Muscle layer of duodenum (tissue), 2 donors: Measurements from ENCODE around the gene FBXO8.

Source experiments
- H3K27ac ChIP-seq: one replicate; pipeline ENCODE4 v1.7.0; 2013; ENCODE audit warnings: mild to moderate bottlenecking, low read length
- H3K27me3 ChIP-seq: one replicate; pipeline ENCODE4 v1.7.0; 2013; ENCODE audit warnings: low read depth, mild to moderate bottlenecking, control low read depth, low read length
- H3K36me3 ChIP-seq, 2 donors: one replicate each; pipeline ENCODE4 v1.7.0; 2013; ENCODE audit warnings: low read length in 2 of 2, control low read depth in 1 of 2, mild to moderate bottlenecking in 1 of 2; ENCODE audit not compliant: insufficient read depth in 2 of 2, control insufficient read depth in 1 of 2
- H3K4me1 ChIP-seq, 2 donors: one replicate each; pipeline ENCODE4 v1.7.0; 2013; ENCODE audit warnings: low read length in 2 of 2, mild to moderate bottlenecking in 2 of 2, control low read depth in 1 of 2, moderate library complexity in 1 of 2; ENCODE audit not compliant: insufficient read depth in 2 of 2, control insufficient read depth in 1 of 2
- H3K4me3 ChIP-seq, 2 donors: one replicate each; pipeline ENCODE4 v1.7.0; 2013; ENCODE audit warnings: low read length in 2 of 2, low read depth in 1 of 2, mild to moderate bottlenecking in 1 of 2
- H3K9me3 ChIP-seq, 2 donors: one replicate each; pipeline ENCODE4 v1.7.0; 2013; ENCODE audit warnings: low read length in 2 of 2, control low read depth in 1 of 2, mild to moderate bottlenecking in 1 of 2; ENCODE audit not compliant: control insufficient read depth in 1 of 2
- donor health status: healthy.

FBXO8 gene

GRCh38 chr4:174281901-174282300 is 1.6 kb downstream of the FBXO8 start:
- peak overlapping the region; percentile 75 to 97 for H3K4me3 ChIP-seq
- no peaks in the 10 kb centered on the region for H3K9me3 ChIP-seq
- no peaks in the 10 kb centered on the region for H3K27me3 ChIP-seq
- no peaks in the 10 kb centered on the region for H3K36me3 ChIP-seq
- peaks cover 11 to 27% of the 10 kb centered on the region in 2 donors for H3K4me1 ChIP-seq
- H3K27ac ChIP-seq = peak overlapping the region; percentile 100

DNA sequence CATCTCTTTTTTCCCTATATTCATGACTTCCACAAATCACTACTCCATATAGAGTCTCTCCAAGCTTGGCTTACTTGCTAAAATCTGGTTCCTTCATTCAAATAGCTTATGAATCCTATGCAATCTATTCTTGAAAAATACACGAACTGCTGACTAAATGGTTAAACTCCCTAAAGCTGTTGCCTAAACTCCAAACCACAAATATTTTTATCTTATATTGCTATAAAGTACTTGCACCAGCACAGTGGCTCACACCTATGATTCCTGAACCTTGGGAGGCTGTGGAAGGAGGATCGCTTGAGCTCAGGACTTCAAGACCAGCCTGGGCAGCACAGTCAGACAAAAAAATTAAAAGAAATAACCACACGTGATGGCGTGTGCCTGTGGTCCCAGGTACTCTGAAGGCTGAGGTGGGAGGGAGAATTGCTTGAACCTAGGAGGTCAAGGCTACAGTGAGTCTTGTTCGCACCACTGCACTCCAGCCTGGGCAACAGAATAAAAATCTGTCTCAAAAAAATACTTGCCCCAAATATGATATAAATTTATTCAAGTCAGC is 2.2 kb downstream of the FBXO8 start:
- Histone ChIP-seq H3K4me3 (peak overlapping the region in 1 of 2 donors; percentile 7), H3K27ac (no peak overlapping the region), H3K4me1 (peaks cover 11 to 30% of the 10 kb centered on the region in 2 donors), H3K27me3 (no peaks in the 10 kb centered on the region), H3K9me3 (no peaks in the 10 kb centered on the region), H3K36me3 (no peaks in the 10 kb centered on the region)

- Histone ChIP-seq H3K27me3 (no peaks in the 10 kb centered on the region), H3K4me3 (no peak overlapping the region), H3K9me3 (no peaks in the 10 kb centered on the region), H3K36me3 (no peaks in the 10 kb centered on the region), H3K4me1 (peaks cover 6 to 21% of the 10 kb centered on the region in 2 donors), H3K27ac (no peak overlapping the region)
Observed at GRCh38 chr4:174279433-174280155, 3.9 kb downstream of the FBXO8 start.

GRCh38 chr4:174278467-174278866 is 5.0 kb downstream of the FBXO8 start:
- Histone ChIP-seq H3K4me3 (no peak overlapping the region), H3K27ac (no peak overlapping the region), H3K4me1 (peaks cover 4 to 17% of the 10 kb centered on the region in 2 donors), H3K36me3 (no peaks in the 10 kb centered on the region), H3K9me3 (no peaks in the 10 kb centered on the region), H3K27me3 (no peaks in the 10 kb centered on the region)

DNA sequence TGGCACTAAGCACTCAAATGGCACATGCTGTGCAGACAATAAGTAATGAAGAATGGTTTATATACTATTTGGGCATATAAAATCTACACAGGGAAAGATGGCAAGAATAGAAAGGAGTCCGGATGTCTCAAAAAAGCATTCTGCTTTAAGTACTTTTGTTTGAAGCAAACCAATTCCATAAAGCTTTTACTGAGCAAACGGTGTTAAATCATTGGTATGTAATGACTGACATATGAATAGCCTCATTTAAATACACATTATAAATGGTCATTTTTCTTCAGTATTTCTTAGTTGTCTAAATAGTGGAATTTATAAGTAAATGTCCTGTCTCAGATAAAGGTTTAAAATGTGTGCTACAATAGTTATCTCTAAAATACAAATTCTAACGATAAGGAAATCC is 6.0 kb downstream of the FBXO8 start:
- Histone ChIP-seq H3K27ac (no peak overlapping the region), H3K9me3 (no peaks in the 10 kb centered on the region), H3K36me3 (no peaks in the 10 kb centered on the region), H3K4me1 (peaks cover 3 to 16% of the 10 kb centered on the region in 2 donors), H3K27me3 (no peaks in the 10 kb centered on the region), H3K4me3 (no peak overlapping the region)

GRCh38 chr4:174275101-174275500 is 8.4 kb downstream of the FBXO8 start:
- H3K9me3 ChIP-seq = no peaks in the 10 kb centered on the region
- peaks cover 0 to 3% of the 10 kb centered on the region in 2 donors for H3K4me1 ChIP-seq
- H3K36me3 ChIP-seq = no peaks in the 10 kb centered on the region
- H3K27me3 ChIP-seq = no peaks in the 10 kb centered on the region
- H3K4me3 ChIP-seq = no peak overlapping the region
- no peak overlapping the region for H3K27ac ChIP-seq

DNA sequence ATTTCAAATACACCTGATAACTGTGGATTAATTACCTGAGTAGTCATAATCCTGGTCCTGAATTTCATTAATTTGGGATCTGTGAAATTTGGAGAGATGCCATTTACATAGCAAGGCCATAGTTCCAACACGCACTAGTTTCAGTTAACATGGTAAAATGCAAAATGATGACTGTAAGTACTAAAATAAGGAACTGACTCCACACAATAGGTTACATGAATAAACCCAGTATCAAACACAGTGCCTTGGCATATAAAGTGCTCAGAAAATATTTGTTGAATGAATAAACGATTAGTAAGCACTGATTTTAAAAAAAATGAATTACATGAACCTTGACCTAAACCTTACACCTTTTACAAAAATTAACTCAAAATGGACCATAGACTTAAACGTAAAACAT is 9.0 kb downstream of the FBXO8 start:
- H3K27me3 ChIP-seq = no peaks in the 10 kb centered on the region
- H3K27ac ChIP-seq = no peak overlapping the region
- no peak overlapping the region for H3K4me3 ChIP-seq
- peaks cover 0 to 3% of the 10 kb centered on the region in 2 donors for H3K4me1 ChIP-seq
- H3K9me3 ChIP-seq = no peaks in the 10 kb centered on the region
- H3K36me3 ChIP-seq = no peaks in the 10 kb centered on the region

GRCh38 chr4:174273930-174274329 is 9.5 kb downstream of the FBXO8 start:
- no peaks in the 10 kb centered on the region for H3K36me3 ChIP-seq
- no peaks in the 10 kb centered on the region for H3K27me3 ChIP-seq
- H3K27ac ChIP-seq = no peak overlapping the region
- H3K4me3 ChIP-seq = no peak overlapping the region
- H3K4me1 ChIP-seq = peaks cover 0 to 3% of the 10 kb centered on the region in 2 donors
- no peaks in the 10 kb centered on the region for H3K9me3 ChIP-seq

DNA sequence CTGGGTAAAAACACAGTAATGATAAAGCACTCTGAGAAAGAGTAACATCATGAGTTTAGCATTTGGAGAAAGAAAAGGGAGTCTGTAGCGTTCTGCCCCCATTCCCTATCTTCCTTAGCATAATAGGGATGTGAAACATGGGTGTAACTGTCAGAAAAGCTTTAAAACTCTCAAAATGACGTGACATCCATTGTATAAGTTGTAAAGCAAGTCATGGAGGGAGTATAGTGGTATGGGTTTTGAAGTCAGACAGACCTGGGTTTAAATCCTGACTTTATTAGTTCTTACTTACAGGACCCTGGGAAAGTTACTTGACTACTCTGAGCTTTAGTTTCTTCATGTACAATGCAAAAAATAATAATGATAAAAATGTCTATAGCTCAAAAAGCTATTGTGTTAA is 17.1 kb downstream of the FBXO8 start:
- Histone ChIP-seq H3K4me1 (peaks cover 6 to 21% of the 10 kb centered on the region in 2 donors), H3K27ac (no peak overlapping the region), H3K9me3 (no peaks in the 10 kb centered on the region), H3K36me3 (peaks cover 0 to 3% of the 10 kb centered on the region in 2 donors), H3K4me3 (no peak overlapping the region), H3K27me3 (no peaks in the 10 kb centered on the region)

GRCh38 chr4:174265916-174266315 is 17.6 kb downstream of the FBXO8 start:
- no peak overlapping the region for H3K27ac ChIP-seq
- H3K4me1 ChIP-seq = peaks cover 6 to 21% of the 10 kb centered on the region in 2 donors
- no peak overlapping the region for H3K4me3 ChIP-seq
- H3K27me3 ChIP-seq = no peaks in the 10 kb centered on the region
- peaks cover 0 to 3% of the 10 kb centered on the region in 2 donors for H3K36me3 ChIP-seq
- H3K9me3 ChIP-seq = no peaks in the 10 kb centered on the region

GRCh38 chr4:174263445-174263736 is 20.1 kb downstream of the FBXO8 start:
- Histone ChIP-seq H3K4me1 (peaks cover 6 to 21% of the 10 kb centered on the region in 2 donors), H3K36me3 (peaks cover 0 to 3% of the 10 kb centered on the region in 2 donors), H3K4me3 (peak overlapping the region in 1 of 2 donors; percentile 7), H3K27me3 (no peaks in the 10 kb centered on the region), H3K9me3 (no peaks in the 10 kb centered on the region), H3K27ac (peak overlapping the region; percentile 45)
